Vagina (tissue), 2 donors: ENCODE measurements around the gene MTPN.

Source experiments
- POLR2AphosphoS5 ChIP-seq, 2 donors: sonication (generic); formaldehyde crosslinking; IDR thresholded peaks; one replicate each; pipeline ENCODE4 v1.9.0; 2017; ENCODE audit warnings: antibody characterized with exemption in 2 of 2, mild to moderate bottlenecking in 2 of 2, low read depth in 1 of 2; ENCODE audit not compliant: insufficient read depth in 1 of 2
- TF ChIP-seq, protein P1 (sequence below), 3 experiments: fragments of 450-650 bp in 2 of 3; fragments of 200-600 bp in 1 of 3; sonication (generic) in 1 of 3; IDR thresholded peaks; one replicate each; pipeline ENCODE4 v1.5.1; 2017 to 2019; ENCODE audit warnings: antibody characterized with exemption in 3 of 3, mild to moderate bottlenecking in 2 of 3, moderate library complexity in 2 of 3

DNA sequence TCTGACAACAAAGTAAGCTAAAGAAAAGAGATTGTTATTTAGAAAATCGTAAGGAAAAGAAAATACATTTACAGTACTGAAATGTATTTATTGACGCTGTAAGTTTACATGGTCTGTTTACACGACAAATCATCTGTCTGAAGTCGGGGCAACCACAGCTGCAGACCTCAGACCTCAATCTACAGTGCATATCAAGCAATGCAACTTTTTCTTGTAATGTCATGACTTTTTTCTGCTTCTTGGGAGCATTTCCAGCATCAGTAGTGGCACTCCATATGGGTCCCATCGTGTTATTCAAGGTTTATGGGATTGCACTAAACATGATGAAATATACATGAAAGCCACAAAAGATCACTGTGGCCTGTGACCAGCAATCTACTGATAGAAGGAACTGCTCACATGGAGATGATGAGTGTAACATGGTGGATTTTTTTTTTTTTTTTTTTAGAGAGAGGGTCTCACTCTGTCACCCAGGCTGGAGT is 77.1 kb downstream of the MTPN start:
- TF ChIP-seq, protein P1, sequence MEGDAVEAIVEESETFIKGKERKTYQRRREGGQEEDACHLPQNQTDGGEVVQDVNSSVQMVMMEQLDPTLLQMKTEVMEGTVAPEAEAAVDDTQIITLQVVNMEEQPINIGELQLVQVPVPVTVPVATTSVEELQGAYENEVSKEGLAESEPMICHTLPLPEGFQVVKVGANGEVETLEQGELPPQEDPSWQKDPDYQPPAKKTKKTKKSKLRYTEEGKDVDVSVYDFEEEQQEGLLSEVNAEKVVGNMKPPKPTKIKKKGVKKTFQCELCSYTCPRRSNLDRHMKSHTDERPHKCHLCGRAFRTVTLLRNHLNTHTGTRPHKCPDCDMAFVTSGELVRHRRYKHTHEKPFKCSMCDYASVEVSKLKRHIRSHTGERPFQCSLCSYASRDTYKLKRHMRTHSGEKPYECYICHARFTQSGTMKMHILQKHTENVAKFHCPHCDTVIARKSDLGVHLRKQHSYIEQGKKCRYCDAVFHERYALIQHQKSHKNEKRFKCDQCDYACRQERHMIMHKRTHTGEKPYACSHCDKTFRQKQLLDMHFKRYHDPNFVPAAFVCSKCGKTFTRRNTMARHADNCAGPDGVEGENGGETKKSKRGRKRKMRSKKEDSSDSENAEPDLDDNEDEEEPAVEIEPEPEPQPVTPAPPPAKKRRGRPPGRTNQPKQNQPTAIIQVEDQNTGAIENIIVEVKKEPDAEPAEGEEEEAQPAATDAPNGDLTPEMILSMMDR (IDR thresholded peaks at IDR 0.05) = no peak
- TF ChIP-seq POLR2AphosphoS5 (IDR thresholded peaks at IDR 0.05; ENCODE audit: insufficient read depth in 1 of 2, low read depth in 1 of 2) = no peak
